Measurements from ENCODE around the gene CDC42BPA. TPM values are rescaled to one million over a fixed set of nuclear protein-coding genes. Genes with fewer than 3 reads are reported as not detected.

The CDC42BPA gene
- total RNA-seq, 2 experiments from 2014 or later: 1.8 to 2.1 TPM

DNA sequence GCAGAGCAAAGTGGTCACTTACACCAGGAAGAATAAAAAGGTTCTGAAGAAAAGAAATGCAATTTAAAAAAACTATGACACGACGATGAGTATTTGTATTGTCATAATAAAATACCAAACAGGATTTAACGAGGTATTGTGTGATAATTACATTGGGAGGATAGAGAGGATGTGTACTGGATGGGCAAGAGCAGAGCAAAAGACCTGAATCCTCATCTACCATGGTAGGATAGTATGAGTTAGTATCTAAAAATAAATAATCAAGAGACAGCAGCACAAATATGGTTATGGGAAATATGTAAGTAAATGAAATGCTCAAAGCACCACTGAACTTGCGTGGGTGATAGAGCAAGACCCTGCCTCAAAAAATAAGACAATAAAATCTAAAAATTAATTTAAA lies 162.6 kb downstream of the CDC42BPA start:
- Mint-ChIP-seq H3K36me3 (ENCODE audit: low read depth) (no peaks in the 10 kb centered on the region), H3K27me3 (peaks cover 6% of the 10 kb centered on the region), H3K9me3 (no peaks in the 10 kb centered on the region), H3K4me1 (ENCODE audit: low read depth) (no peaks in the 10 kb centered on the region), H3K4me3 (no peak overlapping the region), H3K27ac (no peak overlapping the region)
- ChIA-PET POLR2A (no interaction called here), CTCF (no interaction called here)
- ATAC-seq (no peak), DNase-seq (no peak)
- intact Hi-C loops (cut with micrococcal nuclease): no loop called here
- no peak for TF ChIP-seq CTCF (IDR thresholded peaks at IDR 0.05)

DNA sequence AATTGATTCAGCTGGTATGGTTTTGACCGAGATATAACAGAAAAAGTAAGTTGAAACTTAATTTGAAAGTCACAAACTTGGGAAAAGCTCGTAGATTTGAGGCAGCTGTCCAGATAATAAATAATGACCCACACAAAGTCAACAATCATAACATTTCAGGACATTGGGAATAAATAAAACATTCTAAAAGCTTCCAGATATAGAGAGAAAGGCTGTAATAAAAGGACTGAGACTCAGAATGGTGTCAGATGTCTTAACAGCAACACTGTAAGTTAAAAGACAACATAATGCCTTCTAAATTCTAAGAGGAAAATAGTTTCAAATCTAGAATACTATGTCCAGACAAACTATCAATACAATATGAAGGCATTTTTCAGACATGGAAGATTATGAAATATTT lies 163.3 kb downstream of the CDC42BPA start:
- H3K9me3 Mint-ChIP-seq: no peaks in the 10 kb centered on the region
- ChIA-PET POLR2A (no interaction called here), CTCF (no interaction called here)
- intact Hi-C loops (cut with micrococcal nuclease): no loop called here
- ATAC-seq: no peak
- H3K36me3 Mint-ChIP-seq (ENCODE audit: low read depth): no peaks in the 10 kb centered on the region
- TF ChIP-seq CTCF (IDR thresholded peaks at IDR 0.05): no peak
- H3K4me1 Mint-ChIP-seq (ENCODE audit: low read depth): no peaks in the 10 kb centered on the region
- no peak overlapping the region for H3K27ac Mint-ChIP-seq
- no peak for DNase-seq
- no peak overlapping the region for H3K4me3 Mint-ChIP-seq
- peaks cover 8% of the 10 kb centered on the region for H3K27me3 Mint-ChIP-seq

DNA sequence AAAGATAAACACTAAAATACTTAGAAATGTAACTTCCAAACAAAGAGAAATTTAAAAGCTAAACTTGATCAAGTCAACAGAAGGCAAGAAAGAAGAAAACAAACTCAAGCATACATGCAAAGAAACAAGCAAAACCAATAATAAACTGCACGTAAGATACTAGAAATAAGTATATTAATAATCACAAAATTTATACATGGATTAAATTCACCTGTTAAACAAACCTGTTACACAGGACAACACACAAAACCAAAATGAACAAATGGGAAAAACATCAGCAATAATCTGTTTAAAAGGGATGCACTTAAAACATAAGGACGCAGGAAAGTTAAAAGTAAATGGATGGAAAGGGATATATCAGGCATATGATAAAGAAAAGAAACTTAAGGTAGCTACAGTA lies 165.8 kb downstream of the CDC42BPA start:
- Mint-ChIP-seq H3K9me3 (no peaks in the 10 kb centered on the region), H3K27me3 (peaks cover 12% of the 10 kb centered on the region), H3K4me1 (ENCODE audit: low read depth) (no peaks in the 10 kb centered on the region), H3K4me3 (no peak overlapping the region), H3K27ac (no peak overlapping the region), H3K36me3 (ENCODE audit: low read depth) (no peaks in the 10 kb centered on the region)
- CTCF ChIA-PET: no interaction called here
- DNase-seq (no peak), ATAC-seq (no peak)
- intact Hi-C loops (cut with micrococcal nuclease): no loop called here
- TF ChIP-seq CTCF (IDR thresholded peaks at IDR 0.05): no peak
- POLR2A ChIA-PET: no interaction called here

GRCh38 chr1:227140376-227140775 lies 177.9 kb downstream of the CDC42BPA start:
- intact Hi-C loops (cut with micrococcal nuclease): no loop called here

DNA sequence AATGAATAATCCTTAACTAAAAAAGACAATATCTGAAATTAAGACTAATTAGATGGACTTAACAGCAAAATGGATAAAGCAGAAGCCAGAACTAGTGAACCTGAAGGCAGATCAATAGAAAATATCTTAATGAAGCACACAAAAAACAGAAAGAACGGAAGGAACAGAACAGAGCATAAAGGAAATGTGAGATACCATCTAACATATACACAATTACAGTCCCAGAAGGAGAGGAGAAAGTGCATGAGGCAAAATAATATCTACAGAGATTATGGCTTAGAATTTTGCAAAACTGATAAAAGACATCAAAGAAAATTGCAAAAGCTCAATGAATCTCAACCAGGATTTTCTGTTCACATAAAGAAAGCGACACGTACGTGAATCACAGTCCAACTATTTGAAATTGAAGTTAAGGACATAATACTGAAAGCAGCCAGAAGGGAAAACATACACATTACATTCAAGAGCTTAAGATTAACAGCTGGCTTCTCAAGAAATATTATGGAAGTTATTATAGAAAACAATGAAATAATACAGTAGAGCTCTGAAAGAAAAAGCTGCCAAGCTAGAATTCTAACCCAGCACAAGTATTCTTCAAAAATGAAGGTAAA lies 182.0 kb downstream of the CDC42BPA start:
- Mint-ChIP-seq H3K27ac (no peak overlapping the region), H3K9me3 (no peaks in the 10 kb centered on the region), H3K4me3 (no peak overlapping the region), H3K36me3 (ENCODE audit: low read depth) (no peaks in the 10 kb centered on the region), H3K27me3 (peaks cover 5% of the 10 kb centered on the region), H3K4me1 (ENCODE audit: low read depth) (no peaks in the 10 kb centered on the region)
- ATAC-seq: no peak
- DNase-seq: no peak
- ChIA-PET CTCF (no interaction called here), POLR2A (no interaction called here)
- intact Hi-C loops (cut with micrococcal nuclease): no loop called here
- no peak for TF ChIP-seq CTCF (IDR thresholded peaks at IDR 0.05)

More at GRCh38 chr1:227140376-227140775, 177.9 kb downstream of the CDC42BPA start:
- TF ChIP-seq CTCF (IDR thresholded peaks at IDR 0.05): no peak
- CTCF ChIA-PET: no interaction called here
- Mint-ChIP-seq H3K4me3 (no peak overlapping the region), H3K36me3 (ENCODE audit: low read depth) (no peaks in the 10 kb centered on the region), H3K4me1 (ENCODE audit: low read depth) (no peaks in the 10 kb centered on the region), H3K9me3 (no peaks in the 10 kb centered on the region), H3K27ac (no peak overlapping the region), H3K27me3 (peaks cover under 1% of the 10 kb centered on the region)
- DNase-seq (no peak), ATAC-seq (no peak)
- POLR2A ChIA-PET: no interaction called here

Data from activated CD8-positive, alpha-beta T cell treated with anti-CD3 and anti-CD28 coated beads for 36 hours (primary cell).